ENCODE data around the gene ADH6. TPM values are rescaled to one million over a fixed set of nuclear protein-coding genes. Genes with fewer than 3 reads are reported as not detected.

The ADH6 gene
- total and polyA plus RNA-seq, 2 of the 13 experiments (the other 11 are each of a cell fraction or from before 2014, with no cell fraction given) = 39.8 to 73.9 TPM

GRCh38 chr4:99202094-99202493 lies 17.0 kb downstream of the ADH6 start (continued):
- TF ChIP-seq FOXA3 (CRISPR knock-in tag; IDR thresholded peaks at IDR 0.05) (peak; percentile 19; the same call in 1 of the 2 replicates), POGZ (CRISPR knock-in tag; IDR thresholded peaks at IDR 0.05) (peak; percentile 50; the same call in 1 of the 2 replicates), HNF4A (CRISPR knock-in tag; IDR thresholded peaks at IDR 0.05) (peak; percentile 16; the same call in 1 of the 2 replicates), KDM2A (CRISPR knock-in tag; IDR thresholded peaks at IDR 0.05; ENCODE audit: borderline replicate concordance, low read depth) (no peak), U2AF2 (IDR thresholded peaks at IDR 0.05; ENCODE audit: low read depth, low read length) (no peak), EP300 (IDR thresholded peaks at IDR 0.05; ENCODE audit: low read depth in 2 of 2, low read length in 2 of 2) (0 out of 4 replicates have a peak, but pooled peaks of 1 of the 2 experiments have one; percentile 22), EP300 (CRISPR knock-in tag; IDR thresholded peaks at IDR 0.05; ENCODE audit: borderline replicate concordance) (no peak), FOSL1 (CRISPR knock-in tag; IDR thresholded peaks at IDR 0.05; ENCODE audit: borderline replicate concordance) (no peak), ARID3A (IDR thresholded peaks at IDR 0.05; ENCODE audit: low read depth, low read length) (no peak), HHEX (CRISPR knock-in tag; IDR thresholded peaks at IDR 0.05) (no peak), ZBTB4 (CRISPR knock-in tag; IDR thresholded peaks at IDR 0.05; ENCODE audit: borderline replicate concordance) (no peak)

All from HepG2 (cell line).